ENCODE measurements around the gene KLF13.

The KLF13 gene

DNA sequence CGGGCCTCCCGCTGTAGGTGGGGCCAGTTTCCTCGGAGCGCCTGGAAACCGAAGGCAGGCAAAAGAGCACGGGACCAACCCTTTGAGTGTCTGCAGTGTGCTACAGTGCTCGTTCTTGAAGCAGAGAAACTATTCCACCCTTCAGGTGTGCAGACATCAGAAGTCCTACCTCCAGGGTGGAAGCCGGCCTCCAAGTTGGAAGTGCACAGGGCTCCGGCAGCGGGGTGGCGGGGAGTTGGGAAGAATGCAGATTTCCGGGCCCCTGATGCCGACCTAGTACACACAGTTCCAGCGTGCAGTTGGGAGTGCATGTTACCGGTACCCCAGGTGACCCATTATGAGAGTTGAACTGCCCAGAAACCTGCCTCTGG is 3.0 kb downstream of the KLF13 start:
- Histone ChIP-seq H3F3A (ENCODE audit: control insufficient read depth, insufficient read depth) (peaks cover 8% of the 10 kb centered on the region), H3K9me3 (ENCODE audit: control insufficient read depth, insufficient read depth, low read length) (no peaks in the 10 kb centered on the region), H3K27me3 (ENCODE audit: control insufficient read depth, low read length) (no peaks in the 10 kb centered on the region), H3K4me3 (ENCODE audit: low read length) (peak overlapping the region; percentile 94), H3K4me1 (ENCODE audit: control insufficient read depth, low read length) (peaks cover 69% of the 10 kb centered on the region), H3K27ac (ENCODE audit: low read depth, low read length) (peak overlapping the region; percentile 90), H3K36me3 (ENCODE audit: control insufficient read depth, low read length) (peaks cover 58% of the 10 kb centered on the region), H3K79me2 (ENCODE audit: control insufficient read depth, low read length) (peaks cover 81% of the 10 kb centered on the region), H3K4me2 (ENCODE audit: low read length) (peak overlapping the region; percentile 96), H4K20me1 (ENCODE audit: control insufficient read depth, insufficient read depth, low read depth, low read length) (peaks cover 21% of the 10 kb centered on the region), H3K9me2 (replicated peaks; ENCODE audit: control insufficient read depth, low read length) (no peaks in the 10 kb centered on the region)
- no peak for TF ChIP-seq CTCF (IDR thresholded peaks at IDR 0.05; ENCODE audit: low read depth, low read length, poor library complexity, severe bottlenecking)
- no peak for TF ChIP-seq EZH2phosphoT487 (IDR thresholded peaks at IDR 0.05; ENCODE audit: borderline replicate concordance, low read length)

- Histone ChIP-seq H3K79me2 (ENCODE audit: control insufficient read depth, low read length) (peaks cover 81% of the 10 kb centered on the region), H3F3A (ENCODE audit: control insufficient read depth, insufficient read depth) (peaks cover 8% of the 10 kb centered on the region), H3K27ac (ENCODE audit: low read depth, low read length) (0 out of 2 replicates have a peak overlapping the region, but pooled peaks have one; percentile 10), H3K36me3 (ENCODE audit: control insufficient read depth, low read length) (peaks cover 54% of the 10 kb centered on the region), H3K4me2 (ENCODE audit: low read length) (peak overlapping the region; percentile 96), H3K9me3 (ENCODE audit: control insufficient read depth, insufficient read depth, low read length) (no peaks in the 10 kb centered on the region), H3K4me3 (ENCODE audit: low read length) (peak overlapping the region; percentile 94), H3K27me3 (ENCODE audit: control insufficient read depth, low read length) (no peaks in the 10 kb centered on the region), H3K4me1 (ENCODE audit: control insufficient read depth, low read length) (peaks cover 69% of the 10 kb centered on the region), H4K20me1 (ENCODE audit: control insufficient read depth, insufficient read depth, low read depth, low read length) (peaks cover 21% of the 10 kb centered on the region), H3K9me2 (replicated peaks; ENCODE audit: control insufficient read depth, low read length) (no peaks in the 10 kb centered on the region)
- TF ChIP-seq EZH2phosphoT487 (IDR thresholded peaks at IDR 0.05; ENCODE audit: borderline replicate concordance, low read length) = no peak
- no peak for TF ChIP-seq CTCF (IDR thresholded peaks at IDR 0.05; ENCODE audit: low read depth, low read length, poor library complexity, severe bottlenecking)
Measured at GRCh38 chr15:31330111-31330785, 3.6 kb downstream of the KLF13 start.

DNA sequence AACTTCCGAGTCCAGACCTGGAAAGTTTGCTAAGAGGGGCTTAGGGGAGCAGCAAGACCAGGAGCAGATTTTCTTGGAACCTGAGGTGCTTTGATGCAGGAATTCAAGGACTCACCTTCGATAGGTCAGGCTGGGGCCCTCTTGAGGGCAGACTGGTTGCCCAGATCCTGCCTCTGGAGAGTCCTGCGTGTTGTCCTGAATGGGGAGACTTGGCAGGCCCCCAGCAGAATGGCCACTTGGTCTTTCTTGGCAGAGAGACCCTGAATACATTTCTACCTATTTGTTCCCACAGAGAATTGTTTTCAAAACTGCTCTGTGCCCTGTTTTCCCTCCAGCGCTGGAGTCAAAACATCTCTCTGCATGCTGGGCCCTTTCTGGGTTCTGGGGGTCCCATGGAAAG is 4.2 kb downstream of the KLF13 start:
- H3K4me2 ChIP-seq (ENCODE audit: low read length) = peak overlapping the region; percentile 96
- peaks cover 21% of the 10 kb centered on the region for H4K20me1 ChIP-seq (ENCODE audit: control insufficient read depth, insufficient read depth, low read depth, low read length)

More for the DNA sequence above, 4.2 kb downstream of the KLF13 start:
- no peak for TF ChIP-seq CTCF (IDR thresholded peaks at IDR 0.05; ENCODE audit: low read depth, low read length, poor library complexity, severe bottlenecking)
- TF ChIP-seq EZH2phosphoT487 (IDR thresholded peaks at IDR 0.05; ENCODE audit: borderline replicate concordance, low read length) = no peak
- no peaks in the 10 kb centered on the region for H3K9me3 ChIP-seq (ENCODE audit: control insufficient read depth, insufficient read depth, low read length)
- peaks cover 72% of the 10 kb centered on the region for H3K4me1 ChIP-seq (ENCODE audit: control insufficient read depth, low read length)
- peaks cover 53% of the 10 kb centered on the region for H3K36me3 ChIP-seq (ENCODE audit: control insufficient read depth, low read length)
- H3F3A ChIP-seq (ENCODE audit: control insufficient read depth, insufficient read depth) = peaks cover 11% of the 10 kb centered on the region
- H3K27me3 ChIP-seq (ENCODE audit: control insufficient read depth, low read length) = no peaks in the 10 kb centered on the region
- no peaks in the 10 kb centered on the region for H3K9me2 ChIP-seq (replicated peaks; ENCODE audit: control insufficient read depth, low read length)
- peak overlapping the region; percentile 94 for H3K4me3 ChIP-seq (ENCODE audit: low read length)
- peak overlapping the region; percentile 10; the same call in 1 of the 2 replicates for H3K27ac ChIP-seq (ENCODE audit: low read depth, low read length)
- H3K79me2 ChIP-seq (ENCODE audit: control insufficient read depth, low read length) = peaks cover 85% of the 10 kb centered on the region
